Measurements from ENCODE around the gene CELA2B. TPM values are rescaled to one million over a fixed set of nuclear protein-coding genes. Genes with fewer than 3 reads are reported as not detected.
A peak's percentile ranks its signal among the peaks of the same experiment; 100 is the strongest.

Gene CELA2B
- total and polyA plus RNA-seq, 9 of the 15 experiments (the other 6 are each of a cell fraction or from before 2014, with no cell fraction given): 0.25 to 2.1 (median 0.38) TPM; not detected in 5

DNA sequence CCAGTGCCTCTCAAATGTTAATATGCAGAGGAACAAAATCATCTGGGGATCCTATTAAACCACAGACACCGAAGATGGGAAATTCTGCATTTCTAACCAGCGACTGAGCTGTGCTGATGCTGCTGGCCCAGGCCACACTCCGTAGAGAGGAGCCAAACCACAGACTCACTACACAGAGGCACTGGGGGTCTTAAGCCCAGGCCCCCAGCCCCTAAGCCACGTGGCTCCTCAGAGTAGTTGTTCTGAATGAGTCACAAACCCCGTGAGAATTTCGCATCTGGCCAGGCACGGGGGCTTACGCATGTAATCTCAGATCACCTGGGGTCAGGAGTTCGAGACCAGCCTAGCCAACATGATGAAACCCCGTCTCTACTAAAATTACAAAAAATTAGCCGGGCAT lies 22.2 kb upstream of the CELA2B start:
- Histone ChIP-seq H3K4me3 (no peak overlapping the region), H3K4me2 (ENCODE audit: insufficient read depth, low read length) (no peak overlapping the region), H4K20me1 (replicated peaks; ENCODE audit: control insufficient read depth, insufficient read depth, low read length) (no peaks in the 10 kb centered on the region), H3K4me1 (replicated peaks in 1 of 2; ENCODE audit: control insufficient read depth in 2 of 2, insufficient read depth in 2 of 2, low read length in 2 of 2) (peaks cover 11 to 13% of the 10 kb centered on the region in 2 experiments), H3K27ac (ENCODE audit: extremely low read depth, low read depth, low read length) (no peak overlapping the region), H3K9ac (ENCODE audit: insufficient read depth in 1 of 2, low read depth in 2 of 2, low read length in 2 of 2) (no peak overlapping the region), H3K9me3 (replicated peaks; ENCODE audit: control insufficient read depth, insufficient read depth, low read depth, low read length) (no peaks in the 10 kb centered on the region), H3K9me1 (ENCODE audit: control insufficient read depth, insufficient read depth, low read length) (no peaks in the 10 kb centered on the region), H2AFZ (ENCODE audit: low read depth, low read length) (0 out of 2 replicates have a peak overlapping the region, but pooled peaks have one; percentile 9), H3K27me3 (ENCODE audit: control insufficient read depth in 2 of 2, insufficient read depth in 2 of 2, low read length in 2 of 2) (no peaks in the 10 kb centered on the region), H3K79me2 (ENCODE audit: control insufficient read depth, insufficient read depth, low read length) (no peaks in the 10 kb centered on the region), H3K36me3 (ENCODE audit: control insufficient read depth, insufficient read depth, low read length) (no peaks in the 10 kb centered on the region)
- intact Hi-C loops (cut with micrococcal nuclease): no loop called here
- CTCF ChIA-PET (ENCODE audit: low intra/inter-chr PET ratio): no interaction called here
- in situ Hi-C loops (cut with MboI): no loop called here
- POLR2A ChIA-PET: no interaction called here
- WGBS (ENCODE audit: insufficient coverage, low coverage, missing lambda C conversion rate): 57% methylated on average over 11 of the region's 11 CpGs
- no peak for FAIRE-seq
- no TSS peak for BruUV-seq (replicated peaks)
- TF ChIP-seq ZBTB7A (IDR thresholded peaks at IDR 0.05; ENCODE audit: borderline replicate concordance, control insufficient read depth, low read depth, low read length): peak; percentile 71; the same call in 1 of the 2 replicates
- TF ChIP-seq TRIM28 (IDR thresholded peaks at IDR 0.05): no peak
- TF ChIP-seq RBM25 (IDR thresholded peaks at IDR 0.05; ENCODE audit: low read depth, low read length, severe bottlenecking): no peak
- no peak for TF ChIP-seq MECOM (CRISPR knock-in tag; IDR thresholded peaks at IDR 0.05)
- TF ChIP-seq ZNF644 (tag; IDR thresholded peaks at IDR 0.05; ENCODE audit: low read depth): no peak
- no peak for ATAC-seq
- DNase-seq (ENCODE audit: extremely low read depth in 1 of 4, low spot score in 3 of 4): no peak

DNA sequence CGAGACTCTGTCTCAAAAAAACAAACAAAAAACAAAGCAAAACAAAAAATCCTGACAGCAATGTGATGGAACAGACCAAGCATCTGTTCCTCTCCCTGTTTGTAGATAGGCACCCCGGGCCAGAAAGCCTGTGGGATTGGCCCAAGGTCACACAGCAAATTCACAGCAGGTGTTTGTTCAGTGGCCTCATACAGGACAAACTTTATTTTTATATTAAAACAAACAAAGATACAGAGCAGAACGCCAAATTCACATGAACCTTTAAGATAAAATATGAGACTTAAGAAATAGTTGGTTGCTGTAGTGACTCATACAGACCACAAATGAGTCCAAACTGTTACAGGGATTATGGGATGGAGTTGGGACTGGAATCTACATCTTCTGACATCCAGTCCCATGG lies 21.6 kb upstream of the CELA2B start:
- in situ Hi-C loops (cut with MboI): no loop called here
- H2AFZ ChIP-seq (ENCODE audit: low read depth, low read length): no peak overlapping the region
- TF ChIP-seq JUND (IDR thresholded peaks at IDR 0.05; ENCODE audit: borderline replicate concordance, low read depth, low read length) (peak; percentile 26; the same call in 1 of the 2 replicates), JUND (tag; IDR thresholded peaks at IDR 0.05; ENCODE audit: borderline replicate concordance, low read depth, low read length) (no peak), ZFP36 (IDR thresholded peaks at IDR 0.05; ENCODE audit: low read depth, low read length, partially characterized antibody) (peak; percentile 31)

More for the DNA sequence above, 21.6 kb upstream of the CELA2B start:
- no peaks in the 10 kb centered on the region for H3K79me2 ChIP-seq (ENCODE audit: control insufficient read depth, insufficient read depth, low read length)
- no peak overlapping the region for H3K4me3 ChIP-seq
- H3K27me3 ChIP-seq (ENCODE audit: control insufficient read depth in 2 of 2, insufficient read depth in 2 of 2, low read length in 2 of 2): no peaks in the 10 kb centered on the region
- H3K9me1 ChIP-seq (ENCODE audit: control insufficient read depth, insufficient read depth, low read length): no peaks in the 10 kb centered on the region
- ATAC-seq: no peak
- no TSS peak for BruUV-seq (replicated peaks)
- POLR2A ChIA-PET: no interaction called here
- intact Hi-C loops (cut with micrococcal nuclease): no loop called here
- CTCF ChIA-PET (ENCODE audit: low intra/inter-chr PET ratio): no interaction called here
- FAIRE-seq: no peak
- H3K9ac ChIP-seq (ENCODE audit: insufficient read depth in 1 of 2, low read depth in 2 of 2, low read length in 2 of 2): no peak overlapping the region
- H3K4me1 ChIP-seq (replicated peaks in 1 of 2; ENCODE audit: control insufficient read depth in 2 of 2, insufficient read depth in 2 of 2, low read length in 2 of 2): peaks cover 11 to 13% of the 10 kb centered on the region in 2 experiments
- WGBS (ENCODE audit: insufficient coverage, low coverage, missing lambda C conversion rate): 38% methylated on average over 3 of the region's 3 CpGs
- H4K20me1 ChIP-seq (replicated peaks; ENCODE audit: control insufficient read depth, insufficient read depth, low read length): no peaks in the 10 kb centered on the region
- no peak overlapping the region for H3K4me2 ChIP-seq (ENCODE audit: insufficient read depth, low read length)
- H3K27ac ChIP-seq (ENCODE audit: extremely low read depth, low read depth, low read length): no peak overlapping the region
- H3K9me3 ChIP-seq (replicated peaks; ENCODE audit: control insufficient read depth, insufficient read depth, low read depth, low read length): no peaks in the 10 kb centered on the region
- no peaks in the 10 kb centered on the region for H3K36me3 ChIP-seq (ENCODE audit: control insufficient read depth, insufficient read depth, low read length)
- no peak for DNase-seq (ENCODE audit: extremely low read depth in 1 of 4, low spot score in 3 of 4)
